HG03442 (cell line): Measurements from ENCODE around the gene SPC24.
A peak's percentile ranks its signal among the peaks of the same experiment; 100 is the strongest.

Experiments
- ATAC-seq: cut with Tn5 transposase; IDR thresholded peaks from one replicate; pipeline ENCODE4 v1.9.1; 2021; ENCODE audit warnings: mild to moderate bottlenecking, moderate library complexity; ENCODE audit not compliant: unreplicated experiment

Gene SPC24, protein sequence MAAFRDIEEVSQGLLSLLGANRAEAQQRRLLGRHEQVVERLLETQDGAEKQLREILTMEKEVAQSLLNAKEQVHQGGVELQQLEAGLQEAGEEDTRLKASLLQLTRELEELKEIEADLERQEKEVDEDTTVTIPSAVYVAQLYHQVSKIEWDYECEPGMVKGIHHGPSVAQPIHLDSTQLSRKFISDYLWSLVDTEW

DNA sequence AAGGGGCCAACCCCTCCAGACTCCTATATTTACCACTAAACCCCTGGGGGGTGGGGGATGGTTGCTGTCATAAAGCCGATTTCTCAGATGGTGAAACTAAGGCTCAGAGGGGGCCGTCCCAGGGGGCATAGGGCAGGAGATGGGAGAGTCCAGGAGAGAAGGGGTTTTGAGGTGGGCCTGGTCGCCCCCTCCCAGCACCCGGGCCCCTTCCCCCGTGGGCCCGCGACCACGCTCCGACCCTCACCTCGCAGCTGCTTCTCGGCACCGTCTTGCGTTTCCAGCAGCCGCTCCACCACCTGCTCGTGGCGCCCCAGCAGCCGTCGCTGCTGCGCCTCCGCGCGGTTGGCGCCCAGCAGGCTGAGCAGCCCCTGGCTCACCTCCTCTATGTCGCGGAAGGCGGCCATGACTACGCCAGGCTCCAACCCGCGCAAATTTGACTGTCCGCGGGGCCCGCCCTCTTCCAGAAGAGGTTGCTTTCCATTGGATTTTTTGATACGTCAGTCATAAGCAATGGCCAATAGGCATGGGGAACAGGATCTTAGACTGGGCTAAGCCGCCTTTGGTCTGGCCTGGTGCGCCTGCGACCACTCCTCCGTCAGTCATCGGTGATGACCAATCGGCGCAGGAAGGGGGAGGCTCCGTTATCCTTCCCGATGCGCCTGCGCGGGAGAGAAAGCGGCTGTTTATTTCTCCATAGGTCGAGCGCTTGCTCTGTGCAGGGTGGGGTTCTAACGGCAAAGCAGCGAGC lies at the start of gene SPC24:
Gene SPC24, minus strand, starts transcription at position 410 of the 748 bp plus-strand sequence. Its CDS starts 6 bp downstream, at position 404.
- peak; percentile 93 for ATAC-seq

DNA sequence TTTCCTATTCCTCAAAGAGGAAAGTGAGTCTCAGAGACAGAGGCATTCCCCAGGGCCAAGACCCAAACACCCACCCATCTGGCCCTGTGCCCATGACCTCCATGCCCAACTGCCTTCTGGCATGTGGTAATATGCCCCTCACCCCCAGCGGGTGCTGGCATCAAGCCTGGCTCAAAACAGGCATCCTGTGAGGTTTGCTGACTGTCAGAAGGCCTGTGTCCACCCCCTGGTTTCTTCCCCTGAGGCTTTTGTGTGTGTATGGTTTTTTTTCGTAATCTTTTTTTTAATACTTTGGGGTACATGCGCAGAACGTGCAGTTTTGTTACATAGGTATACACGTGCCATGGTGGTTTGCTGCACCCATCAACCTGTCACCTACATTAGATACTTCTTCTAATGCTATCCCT lies 49.4 kb upstream of the SPC24 start:
- no peak for ATAC-seq

DNA sequence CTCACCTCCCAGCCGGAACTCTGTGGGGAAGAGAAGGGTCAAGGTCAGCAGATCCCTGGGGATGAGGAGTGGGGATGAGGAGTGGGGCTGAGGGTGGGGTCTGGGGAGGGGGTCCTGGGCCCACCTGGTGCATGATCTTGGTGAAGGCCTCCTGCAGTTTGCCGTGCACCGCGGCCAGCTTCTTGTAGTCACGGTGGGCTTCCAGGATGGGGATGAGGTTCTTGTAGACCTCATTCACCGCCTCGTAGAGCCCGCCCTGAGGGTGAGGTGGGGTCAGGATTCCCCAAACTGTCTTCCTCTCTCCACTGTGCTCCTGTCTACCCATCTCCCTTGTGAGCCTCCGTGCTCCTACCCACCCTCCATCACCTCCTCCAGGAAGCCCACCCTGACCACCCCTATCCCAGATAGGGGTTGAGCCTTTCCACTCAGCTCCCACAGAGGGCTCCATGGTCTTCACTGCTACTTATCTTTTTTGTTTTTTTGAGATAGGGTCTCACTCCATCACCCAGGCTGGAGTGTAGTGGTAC lies 48.6 kb upstream of the SPC24 start:
- ATAC-seq: no peak

DNA sequence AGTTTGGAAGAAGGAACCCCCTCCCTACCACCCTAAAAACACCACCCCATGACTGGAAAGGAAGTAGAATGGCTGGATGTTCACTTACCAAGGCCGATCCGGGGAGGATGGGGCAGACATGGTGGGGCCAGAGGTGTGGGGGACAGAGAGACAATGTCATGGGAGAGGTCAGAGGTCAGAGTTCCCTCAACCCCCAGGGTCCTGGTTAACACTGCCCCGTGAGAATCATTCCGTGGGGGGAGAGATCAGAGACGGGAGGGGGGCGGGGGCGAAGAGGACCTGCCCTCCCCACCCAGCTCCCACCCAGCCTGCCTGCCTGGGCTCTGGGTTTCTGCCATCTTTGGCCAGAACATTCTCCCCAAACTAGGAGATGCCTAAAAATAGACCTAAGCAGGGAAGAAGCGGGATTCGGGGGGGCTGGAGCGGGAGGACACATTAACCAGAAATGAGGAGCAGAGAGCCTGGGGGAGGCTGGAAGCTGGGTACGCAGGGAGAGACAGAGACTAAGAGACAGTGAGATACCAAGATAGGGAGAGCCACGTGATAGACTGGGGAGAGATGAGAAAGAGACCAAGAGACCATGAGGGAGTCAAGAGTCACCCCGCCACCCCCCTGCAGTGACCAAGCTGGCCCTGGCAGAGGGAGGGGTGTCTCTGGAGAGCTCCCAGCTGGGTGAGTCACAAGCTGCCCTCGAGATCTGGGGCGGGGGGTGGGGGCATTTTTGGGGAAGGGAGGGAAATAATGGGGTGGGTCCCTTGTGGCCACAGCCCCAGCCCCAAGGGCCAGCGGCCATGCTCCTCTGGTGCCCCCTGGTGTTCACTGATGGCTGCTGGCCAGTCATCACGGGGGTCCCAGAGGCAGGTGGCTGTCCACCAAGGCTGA lies 47.9 kb upstream of the SPC24 start:
- no peak for ATAC-seq

DNA sequence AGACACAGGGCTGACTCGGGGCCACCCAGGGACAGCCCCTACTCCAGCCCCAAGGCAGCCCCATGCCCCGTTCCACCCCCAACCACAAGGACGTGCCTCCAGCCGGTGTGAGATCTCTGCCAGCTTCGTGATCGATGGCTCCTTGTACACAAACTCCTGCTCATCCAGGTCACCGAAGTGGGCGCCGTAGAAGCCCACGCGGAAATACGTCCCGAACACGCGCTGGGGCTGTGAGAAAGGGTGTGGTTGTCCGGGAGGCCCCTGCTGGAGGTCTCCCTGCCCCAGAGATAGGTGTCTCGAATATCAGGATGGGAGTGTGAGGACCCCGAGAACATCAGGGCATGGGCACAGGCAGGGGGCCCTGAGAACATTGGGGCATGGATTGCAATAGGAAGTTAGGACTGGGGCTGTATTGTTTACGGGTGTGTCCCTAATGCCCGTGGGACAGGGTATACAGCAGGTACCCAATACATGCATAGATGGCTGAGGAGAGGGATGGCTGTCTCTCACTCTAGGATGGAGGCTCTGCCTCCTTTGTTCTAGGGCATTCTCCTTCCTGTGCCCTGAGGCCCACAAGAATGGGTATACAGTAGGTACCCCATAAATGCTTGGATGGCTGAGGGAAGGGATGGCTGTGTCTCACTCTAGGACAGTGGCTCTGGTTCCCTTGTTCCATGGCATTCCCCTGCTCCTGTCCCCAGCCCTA lies 47.1 kb upstream of the SPC24 start:
- ATAC-seq: no peak

DNA sequence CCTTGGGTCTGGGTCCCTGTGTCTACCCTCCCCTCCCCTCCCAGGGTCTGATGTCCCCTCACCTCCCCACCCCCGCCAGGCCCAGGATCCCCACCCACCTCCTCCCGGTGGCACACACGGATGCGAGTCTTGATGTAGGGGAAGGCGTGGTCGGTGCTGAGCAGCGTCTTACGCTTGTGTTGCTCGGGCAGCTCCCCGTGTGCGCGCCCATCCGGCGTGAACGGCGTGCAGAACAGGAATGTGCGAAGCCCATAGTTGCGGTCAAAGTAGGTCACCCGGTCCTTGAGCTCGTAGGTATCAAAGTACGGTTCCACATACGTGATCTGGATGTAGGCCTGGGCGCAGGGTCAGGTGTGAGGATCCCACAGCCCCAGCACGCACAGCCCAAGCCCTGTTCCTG lies 46.2 kb upstream of the SPC24 start:
- ATAC-seq: no peak

DNA sequence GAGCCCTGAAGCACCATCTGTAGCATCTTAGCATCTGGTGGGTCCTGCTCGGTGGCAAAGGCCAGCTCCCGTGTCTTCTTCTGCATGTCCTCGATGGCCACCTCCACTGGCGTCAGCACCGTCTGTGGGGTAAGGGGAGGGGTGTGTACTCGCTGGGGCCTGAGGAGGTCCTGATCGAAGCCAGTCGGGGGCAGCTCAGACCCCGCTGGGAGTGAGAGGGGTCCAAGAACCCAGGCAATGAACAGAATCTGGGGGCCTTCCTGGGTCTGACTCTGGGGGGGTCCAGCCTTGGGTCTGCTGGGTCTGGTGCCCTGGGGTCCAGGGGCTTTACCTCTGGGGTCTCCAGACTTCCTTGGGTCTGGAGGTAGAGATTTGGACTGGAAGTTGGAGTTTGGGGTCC lies 45.3 kb upstream of the SPC24 start:
- ATAC-seq: no peak

DNA sequence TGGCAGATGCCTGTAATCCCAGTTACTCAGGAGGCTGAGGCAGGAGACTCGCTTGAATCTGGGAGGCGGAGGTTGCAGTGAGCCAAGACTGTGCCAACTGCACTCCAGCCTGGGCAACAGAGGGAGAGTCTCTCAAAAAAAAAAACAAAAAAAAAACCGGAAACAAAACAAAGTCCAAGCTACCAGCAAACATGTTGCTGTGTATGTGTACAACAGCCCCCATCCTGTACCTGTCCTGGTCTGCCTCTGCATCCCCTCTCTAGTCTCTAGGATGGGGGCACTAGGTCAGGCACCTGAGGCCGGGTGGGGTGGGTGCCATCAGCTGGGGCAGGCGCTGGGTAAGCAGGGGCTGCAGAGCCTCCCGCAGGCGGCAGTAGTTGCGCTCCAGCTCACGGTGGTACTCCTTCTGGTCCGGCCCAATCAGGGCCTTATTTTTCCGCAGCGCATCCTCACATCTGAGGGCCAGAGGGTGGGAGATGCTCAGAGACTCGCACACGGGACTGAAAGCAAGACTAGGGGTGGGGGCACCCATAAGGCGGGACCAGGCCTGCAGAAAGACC lies 44.5 kb upstream of the SPC24 start:
- no peak for ATAC-seq

DNA sequence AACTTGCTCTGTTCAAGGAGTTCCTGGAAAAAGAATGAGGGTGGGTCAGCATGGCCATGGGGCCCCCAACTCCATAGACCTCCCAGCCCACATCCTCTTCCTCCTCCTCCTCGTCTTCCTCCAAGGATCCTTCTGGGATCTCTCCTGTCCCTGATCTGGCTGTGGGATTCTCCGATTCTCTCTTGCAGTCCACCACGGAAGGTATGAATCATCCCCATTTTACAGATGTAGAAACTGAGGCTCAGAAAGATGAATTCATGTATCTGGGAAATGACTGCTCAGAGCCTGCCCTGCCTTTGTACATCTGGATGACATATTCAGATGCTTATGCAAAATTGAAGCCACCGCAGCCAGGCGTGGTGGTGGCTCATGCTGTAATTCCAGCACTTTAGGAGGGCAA lies 43.9 kb upstream of the SPC24 start:
- ATAC-seq: no peak

DNA sequence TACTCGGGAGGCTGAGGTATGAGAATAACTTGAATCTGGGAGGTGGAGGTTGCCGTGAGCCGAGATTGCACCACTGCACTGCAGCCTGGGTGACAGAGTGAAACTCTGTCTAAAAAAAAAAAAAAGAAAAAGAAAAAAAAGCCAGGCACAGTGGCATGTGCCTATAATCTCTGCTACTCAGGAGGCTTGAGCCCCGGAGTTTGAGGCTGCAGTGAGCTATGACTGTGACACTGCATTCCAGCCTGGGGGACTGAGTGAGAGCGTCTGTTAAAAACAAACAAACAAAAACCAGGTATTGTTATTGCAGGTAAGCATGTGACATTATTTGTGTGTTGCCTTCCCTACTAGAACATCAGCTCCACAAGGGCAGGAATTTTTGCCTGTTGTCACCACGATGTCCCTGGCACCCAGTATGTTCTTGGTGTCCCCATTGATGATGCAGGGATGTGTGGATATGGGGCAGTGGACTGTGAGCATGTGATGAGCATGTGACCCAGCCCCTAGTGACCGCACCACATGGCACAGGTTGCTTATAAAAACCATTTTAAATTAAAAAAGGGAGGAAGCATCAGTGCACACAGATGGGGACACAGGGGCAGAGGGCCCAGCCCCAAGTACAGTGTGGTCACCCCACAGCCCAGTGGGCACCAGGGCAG lies 43.3 kb upstream of the SPC24 start:
- no peak for ATAC-seq

DNA sequence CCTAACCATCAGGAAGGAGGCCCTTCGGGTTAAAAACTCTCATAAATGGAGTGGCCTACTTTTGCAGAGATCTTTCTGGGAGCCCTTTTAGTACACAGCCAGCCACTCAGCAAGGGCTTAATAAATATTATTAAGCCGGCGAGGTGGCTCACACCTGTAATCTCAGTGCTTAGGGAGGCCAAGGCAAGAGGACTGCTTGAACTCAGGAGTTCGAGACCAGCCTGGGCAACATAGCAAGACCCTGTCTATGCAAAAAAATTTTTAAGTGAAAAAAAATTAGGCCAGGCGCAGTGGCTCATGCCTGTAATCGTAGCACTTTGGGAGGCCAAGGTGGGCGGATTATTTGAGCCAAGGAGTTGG lies 42.6 kb upstream of the SPC24 start:
- no peak for ATAC-seq

DNA sequence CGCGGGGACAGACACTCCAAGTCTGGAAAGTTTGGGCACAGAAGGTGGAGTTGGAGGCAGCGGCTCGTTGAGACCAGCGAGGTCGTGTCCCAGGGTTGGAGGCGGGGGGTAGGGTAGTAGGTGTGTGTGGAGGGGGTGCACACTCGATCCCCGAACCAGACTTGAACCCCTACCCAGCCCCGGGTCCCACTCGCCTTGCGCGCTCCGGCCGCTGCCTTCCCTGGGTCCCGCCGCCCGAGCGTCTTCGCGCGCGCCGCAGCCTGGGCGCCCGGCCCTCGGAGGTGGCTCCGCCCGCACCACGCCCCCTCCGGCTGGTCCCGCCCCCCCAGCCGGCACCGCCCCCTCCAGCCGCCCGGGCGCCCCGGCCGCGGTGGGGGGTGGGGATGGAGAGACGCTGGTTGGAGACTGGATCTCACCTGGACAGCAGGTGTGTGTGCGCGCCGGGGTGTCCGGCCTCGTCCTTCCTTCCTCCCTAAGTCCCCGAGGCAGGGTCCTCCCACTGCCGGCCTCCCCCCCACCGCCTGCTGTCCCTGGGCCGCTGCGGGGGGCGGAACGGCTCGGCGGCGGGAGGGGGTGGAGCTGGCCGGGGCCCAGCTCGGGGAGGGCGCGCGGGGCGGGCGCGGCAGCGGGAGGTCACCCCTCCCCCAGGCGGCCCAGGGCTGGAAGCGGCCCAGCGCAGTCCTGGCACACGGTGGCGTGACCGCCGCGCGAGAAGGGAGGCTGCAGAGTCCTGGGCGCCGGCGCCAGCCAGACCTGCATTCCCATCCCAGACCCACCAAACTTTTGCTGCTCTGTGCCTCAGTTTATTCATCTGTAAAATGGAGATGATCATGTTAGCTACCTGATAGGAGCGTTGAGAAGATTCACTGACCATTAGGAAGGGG lies 42.0 kb upstream of the SPC24 start, which contains the start of gene KANK2:
Gene KANK2, minus strand, starts transcription at position 255 of the 884 bp plus-strand sequence. CDS start 3,034 bp downstream, outside the sequence.
- peak; percentile 61 for ATAC-seq

DNA sequence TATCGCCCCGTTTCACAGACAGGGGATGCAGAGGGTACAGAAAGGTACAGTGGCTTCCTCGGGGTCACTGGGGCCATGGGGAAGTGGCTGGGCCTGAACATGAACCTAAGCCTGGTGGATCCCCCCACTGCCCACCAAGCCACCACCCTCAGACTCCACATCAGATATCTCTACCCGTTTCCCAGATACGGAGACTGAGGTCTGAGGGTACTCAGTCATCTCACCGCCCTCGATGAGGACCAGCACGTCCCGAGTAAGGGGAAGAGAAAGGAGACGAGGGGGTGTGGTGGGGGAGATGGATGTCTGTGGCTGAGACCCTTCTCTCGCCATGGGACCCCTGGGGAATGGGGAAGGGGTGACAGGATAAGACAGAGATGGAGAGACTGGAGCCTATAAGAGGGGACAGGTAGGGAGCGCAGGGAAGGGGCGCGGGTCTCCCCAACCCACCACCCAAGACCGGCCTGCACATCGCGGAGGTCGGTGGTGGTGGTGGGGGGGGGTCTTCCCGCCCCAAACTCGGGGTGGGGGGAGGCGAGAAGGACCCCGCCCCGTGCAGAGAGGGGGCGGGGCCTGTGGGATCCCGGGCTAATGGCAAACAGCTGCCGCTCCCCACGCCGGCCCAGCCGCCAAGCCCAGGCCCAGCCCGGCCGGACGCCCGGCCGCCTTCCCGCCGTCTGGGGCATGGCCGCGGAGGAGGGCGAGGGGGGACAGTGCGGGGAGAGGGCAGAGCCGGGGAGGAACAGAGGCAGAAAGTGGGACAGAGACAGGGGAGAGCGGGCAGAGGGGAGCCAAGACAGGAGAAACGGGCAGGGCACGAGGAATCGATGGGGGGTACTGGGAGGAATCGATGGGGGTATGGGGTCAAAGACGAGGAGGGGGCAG lies 41.1 kb upstream of the SPC24 start:
- ATAC-seq: no peak

DNA sequence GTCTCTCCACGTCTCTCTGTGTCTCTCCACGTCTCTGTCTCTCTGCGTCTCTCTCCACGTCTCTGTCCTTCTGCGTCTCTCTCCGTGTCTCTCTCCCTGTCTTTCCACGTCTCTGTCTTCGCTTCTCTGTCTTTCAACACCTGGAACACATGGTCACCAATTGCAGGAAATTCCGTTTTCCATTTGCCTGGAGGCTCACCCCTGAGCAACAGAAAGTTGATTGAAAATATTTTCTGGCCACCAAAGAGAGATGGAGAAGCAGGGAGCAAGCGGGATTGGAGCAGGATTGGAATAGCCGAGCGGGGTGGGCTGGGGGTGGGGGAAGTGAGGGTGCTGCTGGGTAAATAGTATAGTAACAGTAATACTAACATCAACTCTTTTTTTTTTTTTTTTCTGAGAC lies 40.1 kb upstream of the SPC24 start:
- no peak for ATAC-seq

DNA sequence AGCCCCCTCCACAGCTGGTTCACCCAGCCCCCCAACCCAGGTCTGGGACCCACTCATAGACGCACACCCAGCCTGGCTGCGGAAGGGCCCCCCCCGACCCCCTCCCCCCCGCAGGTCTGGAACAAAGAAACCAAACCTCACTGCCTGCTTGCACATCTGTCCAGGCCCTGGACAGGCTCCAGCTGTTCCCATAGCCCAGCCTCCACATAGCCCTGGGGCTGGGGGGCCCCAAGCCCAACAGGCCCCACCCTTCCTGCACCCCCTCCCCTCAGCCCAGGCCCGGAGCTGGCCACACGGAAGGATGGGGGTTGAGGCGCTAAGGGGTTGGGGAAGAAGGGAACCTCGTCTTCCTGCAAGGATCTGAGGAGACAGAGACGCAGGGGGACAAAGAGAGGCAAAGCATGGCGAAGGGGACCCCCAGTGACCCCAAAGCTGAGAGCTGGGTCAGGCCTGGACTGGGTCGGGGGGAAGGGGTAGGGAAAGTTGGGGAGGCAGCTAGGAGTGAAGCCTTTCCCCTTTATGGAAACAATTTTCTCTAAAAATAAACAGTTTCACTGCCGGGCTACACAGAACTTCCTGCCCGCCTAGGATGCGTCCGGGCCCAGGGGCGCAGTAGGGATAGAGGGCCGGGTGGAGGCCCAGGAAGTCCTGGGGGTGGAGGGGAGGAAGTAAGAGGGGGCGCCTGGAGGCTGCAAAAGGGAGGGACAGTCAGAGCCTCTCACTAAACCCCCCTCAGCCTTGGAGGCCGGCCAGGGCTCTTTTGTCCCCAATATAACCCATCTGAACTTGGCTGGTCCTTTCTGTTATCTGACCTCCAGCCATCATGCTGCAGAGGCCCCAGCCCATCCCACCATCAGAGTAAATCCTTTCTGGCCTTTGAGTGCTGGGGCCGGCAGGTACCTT lies 39.3 kb upstream of the SPC24 start:
- no peak for ATAC-seq

DNA sequence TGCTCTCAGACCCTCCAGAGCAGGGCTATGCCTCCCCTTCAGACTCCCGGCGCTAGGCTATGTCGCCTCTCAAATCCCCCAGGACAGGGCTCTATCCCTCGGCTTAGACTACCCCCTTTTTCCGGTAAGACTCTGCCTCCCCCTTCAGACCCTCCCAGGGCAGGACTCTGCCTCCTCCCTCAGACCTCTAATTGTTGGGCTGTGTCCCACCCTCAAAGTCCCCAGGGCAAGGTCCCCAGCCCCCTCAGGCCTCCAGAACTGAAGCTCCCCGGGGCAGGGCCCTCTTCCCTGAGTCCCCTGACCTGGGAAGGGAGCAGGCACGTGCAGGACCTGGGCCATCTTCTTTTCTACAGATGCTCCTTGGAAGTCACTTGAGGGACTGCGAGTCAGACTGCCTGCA lies 38.6 kb upstream of the SPC24 start:
- no peak for ATAC-seq
